Mammary epithelial cell (primary cell): ENCODE measurements around the gene SMIM36.

Experiments used
- CTCF ChIP-seq, 2 donors: IDR thresholded peaks in 1 of 2; conservative IDR thresholded peaks in 1 of 2; 2 replicates each; pipeline ENCODE4 v1.5.1; 2011 to 2012; ENCODE audit warnings: inconsistent platforms in 2 of 2, low read length in 2 of 2, mild to moderate bottlenecking in 2 of 2, control low read depth in 1 of 2, low read depth in 1 of 2; ENCODE audit not compliant: insufficient read depth in 1 of 2; ENCODE audit errors: extremely low read depth in 1 of 2
- EZH2 ChIP-seq: IDR thresholded peaks from 2 replicates; pipeline ENCODE4 v1.6.1; 2012; ENCODE audit warnings: low read length, inconsistent platforms, borderline replicate concordance

DNA sequence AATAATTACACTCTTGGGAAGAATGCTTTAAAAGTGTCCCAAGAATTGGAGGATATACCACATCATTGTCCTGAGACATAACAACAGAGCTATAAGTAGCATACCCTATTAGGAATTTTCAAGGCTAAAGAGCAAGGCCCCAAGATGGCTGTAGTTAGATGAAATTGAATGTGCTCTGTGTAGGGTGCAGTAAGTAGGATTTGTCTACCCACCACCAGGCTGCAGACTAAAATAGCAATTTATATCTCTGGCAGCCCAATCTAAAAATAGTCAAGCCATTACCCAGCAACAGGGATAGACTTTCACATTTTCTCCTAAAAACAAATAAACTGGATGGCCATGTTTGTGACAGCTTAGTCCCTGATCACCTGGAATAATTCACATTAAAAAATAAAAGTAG is 95.3 kb downstream of the SMIM36 start:
- no peak for TF ChIP-seq EZH2
- no peak for TF ChIP-seq CTCF (conservative IDR thresholded peaks at IDR 0.05 in 1 of 2, IDR thresholded peaks at IDR 0.05 in 1 of 2; ENCODE audit: extremely low read depth in 1 of 2, insufficient read depth in 1 of 2, low read depth in 1 of 2, low read length in 2 of 2)
